ENCODE data around the gene DOCK4.

The DOCK4 gene

DNA sequence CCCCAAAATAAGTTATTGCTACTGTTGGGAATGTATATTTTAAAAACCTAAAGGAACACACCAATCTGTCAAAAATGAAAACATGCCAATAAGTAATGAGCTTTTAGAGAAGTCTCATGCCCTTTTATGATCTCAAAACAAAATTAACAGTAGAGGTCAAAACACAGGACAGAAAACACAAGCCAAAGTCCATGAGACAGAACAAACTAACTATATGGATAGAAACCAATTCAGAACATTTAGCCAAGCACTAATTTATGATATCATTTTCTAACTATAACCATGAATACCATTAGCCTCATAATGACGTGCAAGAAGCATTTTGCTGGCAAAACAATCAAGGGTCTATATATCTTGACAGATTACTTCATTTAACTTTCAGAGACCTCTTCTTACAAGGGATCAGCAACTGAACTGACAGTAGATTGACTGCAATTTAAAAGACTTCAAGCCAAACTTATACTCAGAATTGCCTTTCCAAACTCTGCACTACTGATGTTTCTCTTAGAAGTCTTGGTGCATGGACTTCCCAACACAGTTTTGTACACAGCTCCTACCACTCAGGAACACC lies 200.9 kb downstream of the DOCK4 start:
- DNase-seq (ENCODE audit: low spot score), result no peak
- TF ChIP-seq, protein P1, sequence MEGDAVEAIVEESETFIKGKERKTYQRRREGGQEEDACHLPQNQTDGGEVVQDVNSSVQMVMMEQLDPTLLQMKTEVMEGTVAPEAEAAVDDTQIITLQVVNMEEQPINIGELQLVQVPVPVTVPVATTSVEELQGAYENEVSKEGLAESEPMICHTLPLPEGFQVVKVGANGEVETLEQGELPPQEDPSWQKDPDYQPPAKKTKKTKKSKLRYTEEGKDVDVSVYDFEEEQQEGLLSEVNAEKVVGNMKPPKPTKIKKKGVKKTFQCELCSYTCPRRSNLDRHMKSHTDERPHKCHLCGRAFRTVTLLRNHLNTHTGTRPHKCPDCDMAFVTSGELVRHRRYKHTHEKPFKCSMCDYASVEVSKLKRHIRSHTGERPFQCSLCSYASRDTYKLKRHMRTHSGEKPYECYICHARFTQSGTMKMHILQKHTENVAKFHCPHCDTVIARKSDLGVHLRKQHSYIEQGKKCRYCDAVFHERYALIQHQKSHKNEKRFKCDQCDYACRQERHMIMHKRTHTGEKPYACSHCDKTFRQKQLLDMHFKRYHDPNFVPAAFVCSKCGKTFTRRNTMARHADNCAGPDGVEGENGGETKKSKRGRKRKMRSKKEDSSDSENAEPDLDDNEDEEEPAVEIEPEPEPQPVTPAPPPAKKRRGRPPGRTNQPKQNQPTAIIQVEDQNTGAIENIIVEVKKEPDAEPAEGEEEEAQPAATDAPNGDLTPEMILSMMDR (IDR thresholded peaks at IDR 0.05; ENCODE audit: extremely low read depth, insufficient read depth, missing control alignments), result no peak
- in situ Hi-C loops (cut with MboI; ENCODE audit: low pct_unique_long_range_greater_than_20kb, low sequenced_read_pairs, unreplicated experiment), result no loop called here

DNA sequence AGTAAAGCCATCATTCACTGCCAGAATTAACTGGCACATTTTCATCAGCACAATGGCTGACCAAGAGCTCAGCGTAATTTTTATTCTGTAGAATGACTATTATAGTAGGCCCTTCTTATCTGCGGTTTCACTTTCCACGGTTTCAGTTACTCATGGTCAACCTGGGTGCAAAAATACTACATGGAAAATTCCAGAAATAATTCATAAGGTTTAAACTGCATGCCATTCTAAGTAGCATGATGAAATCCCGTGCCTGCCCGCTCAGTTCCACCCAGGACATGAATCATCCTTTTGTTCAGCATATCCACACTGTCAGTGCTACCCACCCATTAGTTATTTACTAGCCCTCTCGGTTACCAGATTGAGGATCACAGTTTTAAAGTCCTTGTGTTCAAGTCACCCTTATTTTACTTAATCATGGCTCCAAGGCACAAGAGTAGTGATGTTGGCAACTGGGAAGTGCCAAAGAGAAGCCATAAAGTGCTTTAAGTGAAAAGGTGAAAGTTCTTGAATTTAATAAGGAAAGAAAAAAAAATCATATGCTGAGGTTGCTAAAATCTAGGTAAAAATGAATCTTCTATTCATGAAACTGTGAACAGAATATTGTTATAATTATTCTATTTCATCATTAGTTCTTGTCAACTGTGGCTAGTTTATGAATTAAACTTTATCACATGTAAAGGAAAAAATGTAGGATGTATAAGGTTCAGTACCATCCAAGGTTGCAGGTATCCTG lies 204.9 kb downstream of the DOCK4 start:
- TF ChIP-seq, protein P1 (IDR thresholded peaks at IDR 0.05; ENCODE audit: extremely low read depth, insufficient read depth, missing control alignments), result no peak
- no peak for DNase-seq (ENCODE audit: low spot score)
- in situ Hi-C loops (cut with MboI; ENCODE audit: low pct_unique_long_range_greater_than_20kb, low sequenced_read_pairs, unreplicated experiment), result no loop called here

DNA sequence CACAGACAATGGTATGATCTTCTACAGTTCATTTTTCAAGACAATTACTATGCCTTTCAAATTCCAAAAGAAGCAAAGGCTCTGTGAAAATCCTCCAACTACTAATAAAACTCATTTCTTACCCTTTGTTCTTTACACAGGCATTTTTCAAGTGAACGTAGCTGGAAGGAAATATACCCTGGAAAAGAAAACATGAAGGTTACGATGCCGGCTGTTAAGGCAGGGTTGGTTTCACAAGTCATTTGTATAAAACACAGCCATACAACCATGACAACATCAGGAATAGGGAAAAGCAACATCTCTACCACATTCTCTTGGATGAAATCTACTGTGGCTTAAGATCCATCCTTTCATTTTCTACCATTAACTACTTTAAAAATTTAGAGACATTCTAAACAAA lies 207.9 kb downstream of the DOCK4 start:
- no peak for DNase-seq (ENCODE audit: low spot score)
- in situ Hi-C loops (cut with MboI; ENCODE audit: low pct_unique_long_range_greater_than_20kb, low sequenced_read_pairs, unreplicated experiment), result no loop called here

DNA sequence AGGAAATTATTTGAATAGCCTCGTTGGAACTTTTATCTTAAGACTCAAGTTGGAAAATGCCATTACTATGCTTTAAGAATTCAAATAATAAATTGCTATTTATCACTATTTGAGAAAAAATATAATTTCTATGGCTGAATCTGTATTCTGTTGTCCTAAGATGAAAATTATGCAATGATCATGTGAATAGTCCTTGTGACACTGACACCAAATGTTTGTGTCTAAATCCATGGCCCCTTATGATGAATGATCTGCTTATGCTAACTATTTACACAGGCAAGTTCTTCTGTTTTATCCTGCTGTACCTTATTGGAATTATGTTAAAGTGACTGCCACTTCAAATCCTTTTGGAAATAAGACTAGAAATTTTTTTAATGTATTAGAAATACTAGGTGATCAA lies 208.7 kb downstream of the DOCK4 start:
- TF ChIP-seq, protein P1 (IDR thresholded peaks at IDR 0.05; ENCODE audit: extremely low read depth, insufficient read depth, missing control alignments), result no peak
- in situ Hi-C loops (cut with MboI; ENCODE audit: low pct_unique_long_range_greater_than_20kb, low sequenced_read_pairs, unreplicated experiment), result no loop called here

More for the DNA sequence above, 207.9 kb downstream of the DOCK4 start:
- TF ChIP-seq, protein P1 (IDR thresholded peaks at IDR 0.05; ENCODE audit: extremely low read depth, insufficient read depth, missing control alignments), result no peak

DNA sequence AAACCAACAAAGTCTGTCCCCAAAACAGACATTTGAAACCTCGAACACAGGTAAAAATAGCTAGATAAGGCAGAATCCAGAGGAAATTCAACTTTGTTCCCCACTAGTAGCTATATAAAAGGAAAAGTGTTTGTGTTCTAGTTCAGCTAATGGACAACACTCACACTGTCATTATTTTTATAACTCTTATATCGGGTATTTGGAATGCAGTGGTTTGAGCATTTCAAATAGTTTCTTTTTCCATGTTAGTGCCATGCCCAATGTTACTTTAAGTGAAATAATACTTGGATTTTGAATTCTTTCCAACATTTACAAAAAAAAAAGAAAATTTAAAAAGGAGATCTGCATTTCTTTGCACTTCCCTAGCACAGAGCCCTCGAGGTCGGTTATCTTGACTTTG lies 213.6 kb downstream of the DOCK4 start:
- DNase-seq (ENCODE audit: low spot score), result no peak
- TF ChIP-seq, protein P1 (IDR thresholded peaks at IDR 0.05; ENCODE audit: extremely low read depth, insufficient read depth, missing control alignments), result no peak
- in situ Hi-C loops (cut with MboI; ENCODE audit: low pct_unique_long_range_greater_than_20kb, low sequenced_read_pairs, unreplicated experiment), result no loop called here

More for the DNA sequence above, 208.7 kb downstream of the DOCK4 start:
- DNase-seq (ENCODE audit: low spot score), result no peak

DNA sequence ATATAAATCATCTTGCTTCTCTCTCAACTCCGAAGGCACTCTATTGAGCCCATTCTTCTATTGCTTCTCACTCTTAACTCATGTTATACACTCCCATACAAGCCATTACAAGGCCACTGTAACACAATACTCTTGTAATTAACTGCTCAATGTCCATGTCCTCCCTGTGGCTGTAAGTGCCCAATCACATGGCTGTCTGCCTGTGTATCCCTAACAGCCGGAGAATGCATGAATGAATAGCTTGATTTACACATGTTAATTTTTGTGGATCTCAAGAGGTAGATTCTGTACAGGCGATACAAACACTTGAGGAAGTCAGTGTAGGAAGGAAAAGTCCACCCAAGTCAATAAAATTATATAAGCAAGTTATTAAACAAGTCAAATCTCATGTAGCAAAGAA lies 215.6 kb downstream of the DOCK4 start:
- no peak for DNase-seq (ENCODE audit: low spot score)
- TF ChIP-seq, protein P1 (IDR thresholded peaks at IDR 0.05; ENCODE audit: extremely low read depth, insufficient read depth, missing control alignments), result no peak
- in situ Hi-C loops (cut with MboI; ENCODE audit: low pct_unique_long_range_greater_than_20kb, low sequenced_read_pairs, unreplicated experiment), result no loop called here

All from GM13977 (cell line).